GM21390 (cell line): ENCODE measurements around the gene TIMM21.
A peak's percentile ranks its signal among the peaks of the same experiment; 100 is the strongest.

Source experiments
- ATAC-seq: cut with Tn5 transposase; IDR thresholded peaks from one replicate; pipeline ENCODE4 v1.9.1; 2021; ENCODE audit not compliant: unreplicated experiment

Gene TIMM21, protein sequence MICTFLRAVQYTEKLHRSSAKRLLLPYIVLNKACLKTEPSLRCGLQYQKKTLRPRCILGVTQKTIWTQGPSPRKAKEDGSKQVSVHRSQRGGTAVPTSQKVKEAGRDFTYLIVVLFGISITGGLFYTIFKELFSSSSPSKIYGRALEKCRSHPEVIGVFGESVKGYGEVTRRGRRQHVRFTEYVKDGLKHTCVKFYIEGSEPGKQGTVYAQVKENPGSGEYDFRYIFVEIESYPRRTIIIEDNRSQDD

DNA sequence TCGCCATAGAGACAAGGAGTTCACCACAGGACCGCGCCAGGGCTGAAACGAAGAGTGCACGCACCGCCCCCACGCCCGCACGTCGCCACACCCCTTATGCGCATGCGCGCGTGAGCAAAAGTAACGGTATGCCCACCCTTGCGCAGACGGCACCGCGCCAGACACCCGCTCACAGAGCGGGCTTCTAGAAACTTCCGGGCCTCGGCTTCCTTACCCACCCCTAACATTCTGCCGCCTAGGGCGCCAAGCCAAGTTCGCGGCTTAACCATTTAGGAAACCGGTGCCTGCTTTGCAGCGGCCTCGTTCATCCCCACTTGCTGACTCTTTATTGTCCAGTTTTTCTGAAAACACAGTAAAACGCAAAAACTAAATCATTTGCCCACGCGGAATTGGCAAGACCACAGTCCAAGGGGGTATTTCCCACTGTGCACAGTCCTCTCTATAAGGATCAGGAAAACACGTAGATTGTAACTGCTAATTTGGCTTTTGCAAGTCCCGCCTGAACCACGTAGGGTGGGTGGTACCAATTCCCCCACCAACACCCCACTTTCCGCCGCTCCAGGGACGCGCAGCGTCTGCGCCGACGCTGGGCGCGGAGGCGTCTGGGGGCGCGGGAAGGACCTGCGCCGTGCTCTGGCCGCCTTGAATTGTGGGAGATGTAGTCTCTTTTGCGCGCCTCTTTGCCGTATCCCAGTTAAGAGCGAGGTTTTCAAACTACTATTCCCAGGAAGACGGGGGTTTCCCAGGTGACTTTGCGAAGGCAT, at the start of gene TIMM21, which contains the start of gene FBXO15:
Gene TIMM21, plus strand, starts transcription at position 745 of the 764 bp plus-strand sequence. CDS start 286 bp downstream, outside the sequence.
Gene FBXO15, minus strand, starts transcription at position 56 of the 764 bp plus-strand sequence. Its CDS starts 49 bp downstream, at position 7.
- ATAC-seq = peak; percentile 89

DNA sequence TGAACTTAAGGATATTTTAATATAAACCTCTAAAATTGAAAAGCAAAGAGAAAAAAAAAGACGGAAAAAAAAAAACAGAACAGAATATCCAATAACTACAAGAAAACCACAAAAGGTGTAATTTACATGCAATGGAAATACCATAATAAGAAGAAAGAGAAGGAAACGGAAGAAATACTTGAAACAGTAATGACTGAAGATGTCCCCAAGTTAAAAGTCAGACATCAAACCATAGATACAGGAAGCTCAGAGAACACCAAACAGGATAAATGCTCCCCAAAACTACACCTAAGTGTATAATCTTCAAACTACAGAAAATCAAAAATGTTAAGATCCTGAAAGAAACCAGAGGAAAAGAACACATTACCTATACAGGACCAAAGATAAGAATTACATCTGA, 39.9 kb upstream of the TIMM21 start:
- ATAC-seq = no peak

DNA sequence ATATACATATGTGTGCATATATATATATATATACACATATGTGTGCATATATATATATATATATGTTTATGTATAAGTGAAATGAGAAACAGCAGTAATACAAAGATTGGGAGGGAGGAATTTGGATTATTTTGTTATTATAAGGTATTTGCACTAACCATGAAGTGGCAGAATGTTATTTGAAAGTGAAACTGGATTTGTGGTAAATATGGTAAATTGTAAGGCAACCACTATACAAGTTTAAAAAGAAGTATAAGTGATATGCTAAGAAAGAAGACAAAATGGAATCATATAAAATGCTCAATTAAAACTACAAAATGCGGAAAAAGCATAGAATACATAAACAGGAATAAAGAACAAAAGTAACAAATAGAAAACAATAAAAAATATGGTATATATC, 38.2 kb upstream of the TIMM21 start:
- ATAC-seq = no peak

DNA sequence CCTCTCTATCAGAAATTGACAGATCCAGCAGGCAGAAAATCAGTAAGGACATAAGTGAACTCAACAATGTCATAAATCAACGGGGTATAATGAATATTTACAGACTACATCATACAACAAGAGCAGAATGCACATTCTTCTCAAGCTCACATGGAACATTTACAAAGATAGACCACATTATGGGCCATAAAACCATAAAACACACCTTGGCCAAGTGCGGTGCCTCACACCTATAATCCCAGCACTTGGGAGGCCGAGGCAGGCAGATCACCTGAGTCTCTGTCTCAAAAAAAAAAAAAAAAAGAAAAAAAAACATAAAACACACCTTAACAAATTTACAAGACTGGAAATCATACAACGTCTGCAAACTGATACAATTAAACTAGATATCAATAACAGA, 37.3 kb upstream of the TIMM21 start:
- ATAC-seq = no peak

DNA sequence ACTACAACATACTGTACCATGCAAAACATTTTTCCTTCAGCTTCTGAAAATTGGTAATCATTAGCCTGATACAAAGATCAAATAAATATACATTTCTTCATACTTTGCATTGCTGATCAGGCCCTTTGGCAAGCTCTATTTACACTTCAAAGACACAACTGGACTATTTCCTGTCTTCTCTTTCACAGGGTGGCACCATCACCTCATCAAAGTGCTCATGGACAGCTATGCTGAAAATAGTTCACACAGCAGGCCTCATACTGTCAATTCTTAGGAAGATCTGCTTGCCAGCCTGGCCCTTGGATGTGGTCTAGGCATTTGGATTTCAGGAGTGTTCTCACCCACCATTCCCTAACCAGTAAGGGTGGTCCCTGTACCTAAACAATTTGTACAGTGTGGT, 34.6 kb upstream of the TIMM21 start:
- ATAC-seq = no peak

DNA sequence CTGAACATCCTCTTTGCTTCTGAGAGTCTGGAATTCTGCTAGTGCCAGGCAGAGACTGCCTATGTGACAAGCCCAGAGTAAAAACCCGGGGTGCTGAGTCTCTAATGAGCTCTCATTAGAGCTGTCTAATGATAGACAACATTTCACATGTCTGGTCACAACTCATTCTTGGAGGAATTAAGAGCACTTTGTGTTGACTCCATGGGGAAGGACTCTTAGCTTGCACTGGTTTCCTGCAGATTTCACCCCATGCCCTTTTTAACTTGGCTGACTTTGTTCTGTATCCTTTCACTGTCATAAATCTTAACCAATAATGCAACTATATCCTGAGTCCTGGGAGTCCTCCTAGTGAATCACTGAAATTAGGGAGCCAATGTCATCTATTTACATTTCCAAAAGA, 34.2 kb upstream of the TIMM21 start:
- no peak for ATAC-seq

DNA sequence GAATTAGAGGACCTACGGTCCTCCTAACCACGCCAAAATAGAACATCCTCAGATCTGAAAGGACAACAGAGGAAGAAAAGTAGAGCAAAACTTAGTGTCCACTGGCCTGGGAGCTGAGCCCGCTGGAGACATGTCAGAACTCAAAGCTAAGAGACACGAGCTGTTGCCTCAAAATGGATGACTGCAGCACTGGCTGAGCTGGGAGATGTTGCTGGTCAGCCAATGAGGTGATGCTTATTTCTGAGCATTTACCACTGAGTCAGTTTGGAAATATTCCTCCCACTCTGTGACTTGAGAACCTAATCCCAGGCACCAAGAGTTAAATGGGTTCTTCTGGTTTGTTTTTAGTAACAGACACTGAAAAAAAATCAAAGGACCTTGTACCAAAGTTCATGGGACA, 33.3 kb upstream of the TIMM21 start:
- no peak for ATAC-seq

DNA sequence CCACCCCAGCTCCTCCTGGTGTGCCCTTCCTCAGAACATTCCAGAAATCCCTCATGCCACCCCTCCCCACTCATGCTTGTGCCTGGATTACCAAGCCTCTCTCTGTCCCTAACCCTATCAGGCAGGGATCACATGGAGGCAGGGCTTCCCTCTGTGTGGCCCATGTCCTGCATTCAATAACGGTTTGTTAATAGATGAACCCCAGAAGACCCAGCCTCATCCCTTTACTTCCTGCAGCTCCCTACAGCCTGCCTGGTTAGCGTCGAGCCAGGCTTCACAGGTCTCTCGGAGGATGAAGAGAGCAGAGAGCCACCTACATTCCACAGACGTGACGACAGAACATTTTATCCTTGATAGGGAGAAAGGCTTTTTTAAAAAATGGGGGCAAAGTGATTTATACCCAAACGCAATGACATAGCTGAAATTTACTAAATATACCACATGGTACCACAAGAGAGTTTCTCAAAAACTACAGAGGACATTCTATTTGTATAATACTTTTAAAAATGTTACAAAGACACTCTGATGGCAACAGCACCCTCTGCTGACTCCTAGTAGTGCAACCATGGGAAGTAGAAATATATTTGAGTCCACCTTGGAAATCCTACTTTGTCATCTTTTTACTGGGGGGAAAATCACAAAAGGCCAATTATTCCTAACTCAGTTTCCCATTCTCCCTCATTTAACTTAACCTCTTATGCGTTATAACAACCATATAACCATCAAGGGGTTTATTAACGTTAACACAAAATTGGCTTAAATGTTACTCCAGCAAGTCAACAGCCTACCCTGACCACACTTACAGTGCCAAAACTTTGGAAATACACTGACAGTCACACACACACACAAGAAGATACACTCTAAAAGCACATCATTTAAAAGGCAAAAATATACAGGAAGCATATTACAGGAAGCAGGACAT, 31.4 kb upstream of the TIMM21 start:
- no peak for ATAC-seq

DNA sequence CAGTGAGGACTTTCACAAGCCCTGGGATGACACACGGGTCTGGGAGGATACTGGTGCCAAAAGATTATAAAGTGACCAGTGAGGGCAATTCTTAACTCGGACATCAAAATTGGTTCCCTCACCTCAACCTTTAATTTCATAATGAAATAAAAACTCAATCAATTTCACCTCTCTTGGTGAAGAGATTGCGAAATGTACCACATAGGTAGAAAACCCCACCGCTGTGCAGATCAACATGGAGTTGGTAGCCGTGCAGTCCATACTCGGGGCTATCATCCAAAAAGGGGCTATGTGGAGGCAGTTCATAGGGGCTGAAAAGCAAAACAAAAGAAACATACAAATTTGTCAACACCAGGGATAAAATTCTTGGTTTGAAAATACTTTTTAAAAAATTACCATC, 25.1 kb upstream of the TIMM21 start:
- ATAC-seq = no peak

DNA sequence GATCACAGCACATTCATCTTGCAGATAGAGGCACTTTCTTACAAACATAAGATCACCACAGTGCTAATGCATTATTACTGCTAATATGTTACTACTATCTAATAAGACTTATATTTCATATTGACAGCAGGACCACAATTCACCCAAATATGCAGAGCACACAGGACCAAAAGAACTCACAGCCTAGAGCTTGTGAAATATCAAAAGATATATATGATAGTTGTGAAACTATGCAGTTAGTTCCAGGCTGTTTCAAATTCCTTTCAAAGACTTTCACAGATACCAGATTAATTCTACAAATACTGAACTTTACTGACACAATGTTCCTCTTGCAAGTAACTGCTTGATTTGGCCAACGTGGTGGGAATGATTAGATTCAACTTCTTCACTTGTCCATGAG, 23.7 kb upstream of the TIMM21 start:
- ATAC-seq = no peak

DNA sequence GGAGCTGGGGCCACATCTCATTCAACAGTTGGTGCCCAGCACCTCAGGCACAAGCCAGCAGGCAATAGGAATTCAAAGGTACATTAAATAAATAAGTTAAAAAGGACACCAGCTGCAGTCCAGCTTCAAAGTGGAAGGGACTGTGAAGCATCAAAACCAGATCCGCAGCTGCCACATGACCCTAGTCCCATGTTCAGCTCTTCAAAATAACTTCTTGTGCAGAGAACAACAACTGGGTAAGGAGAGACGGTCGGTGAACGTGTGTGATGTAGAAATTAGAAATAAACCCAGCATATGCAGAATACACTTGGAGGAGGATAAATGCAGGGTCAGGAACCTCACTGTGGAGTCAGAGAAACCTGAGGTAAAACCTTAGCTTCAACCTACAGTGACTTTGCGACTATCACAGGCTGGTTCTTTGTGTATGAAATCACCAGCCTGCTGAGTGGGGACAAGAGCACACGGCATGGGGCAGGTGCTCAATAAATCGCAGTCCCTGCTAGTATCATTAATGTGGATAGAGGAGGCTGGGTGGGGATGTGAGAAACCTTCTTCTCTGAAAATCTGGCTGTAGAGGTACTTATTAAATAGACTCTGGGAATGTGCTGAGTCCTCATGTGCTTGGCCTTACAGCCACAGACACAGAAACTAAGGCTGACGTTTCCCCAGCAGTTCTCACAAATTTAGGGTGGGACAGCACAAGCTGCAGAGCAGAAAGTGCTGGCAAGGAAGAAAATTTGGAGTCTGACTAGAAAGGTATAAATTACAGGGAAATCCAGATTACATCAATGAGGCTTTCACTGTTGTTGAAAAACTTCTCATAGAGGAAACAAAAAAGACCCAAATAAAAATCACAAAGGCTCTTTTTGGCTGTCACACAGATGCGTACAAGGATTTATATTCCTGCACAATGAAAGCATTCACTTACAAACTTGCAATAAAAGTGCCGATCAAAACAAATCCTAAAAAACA, 21.4 kb upstream of the TIMM21 start:
- ATAC-seq = no peak

DNA sequence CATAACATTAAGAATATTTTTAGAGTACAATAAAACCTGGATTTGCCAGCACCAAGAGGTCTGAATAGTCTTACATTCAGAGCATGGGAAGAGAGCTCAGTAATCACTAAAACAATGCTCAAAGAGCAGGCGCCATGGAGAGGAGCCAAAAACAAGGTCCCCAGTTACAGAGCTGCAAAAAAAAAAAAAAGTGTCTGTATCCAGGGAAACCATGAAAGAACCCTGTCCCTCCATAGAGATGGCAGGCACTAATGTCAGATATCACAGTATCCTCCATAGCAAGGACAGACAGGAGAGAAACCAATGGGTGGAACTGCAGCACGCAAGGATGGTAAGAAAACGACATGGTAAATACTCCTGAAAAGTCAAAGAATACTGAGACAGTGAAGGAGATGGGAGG, 20.2 kb upstream of the TIMM21 start:
- ATAC-seq = no peak

DNA sequence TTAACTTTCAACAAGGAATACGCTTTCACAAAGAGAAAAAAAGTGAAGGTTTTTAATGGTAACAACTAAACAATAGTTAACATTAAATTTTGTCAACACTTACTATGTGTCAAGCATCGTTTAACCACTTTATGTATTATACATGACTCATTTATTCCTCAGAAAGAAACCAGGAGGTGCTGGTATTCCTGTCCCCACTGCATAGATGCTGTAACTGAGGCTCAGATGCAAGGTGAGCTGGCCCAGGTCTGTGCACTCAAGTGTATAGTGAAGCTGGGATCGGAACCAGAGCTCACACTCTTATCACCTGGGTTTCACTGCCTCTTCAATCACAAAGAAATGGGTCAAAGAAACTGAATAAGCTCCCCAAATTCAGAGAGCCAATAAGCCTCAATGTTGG, 17.2 kb upstream of the TIMM21 start:
- ATAC-seq = no peak

DNA sequence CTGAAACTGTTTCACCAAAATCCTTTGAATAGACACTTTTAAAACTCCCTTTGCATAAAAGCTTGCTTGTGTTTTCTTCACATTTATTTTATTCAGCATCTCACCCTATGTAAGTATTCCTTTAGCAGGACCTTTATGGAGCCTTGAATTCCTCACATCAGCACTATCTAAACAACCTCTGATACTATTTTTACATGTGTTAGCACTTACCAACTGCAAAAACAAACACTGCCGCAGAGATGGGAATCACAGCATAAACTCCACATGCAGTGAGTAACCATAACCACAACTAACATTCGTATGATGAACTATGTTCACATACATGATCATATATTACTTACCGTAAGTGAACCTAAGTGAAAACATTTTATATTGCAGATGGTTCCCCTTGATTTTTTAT, 16.1 kb upstream of the TIMM21 start:
- no peak for ATAC-seq

DNA sequence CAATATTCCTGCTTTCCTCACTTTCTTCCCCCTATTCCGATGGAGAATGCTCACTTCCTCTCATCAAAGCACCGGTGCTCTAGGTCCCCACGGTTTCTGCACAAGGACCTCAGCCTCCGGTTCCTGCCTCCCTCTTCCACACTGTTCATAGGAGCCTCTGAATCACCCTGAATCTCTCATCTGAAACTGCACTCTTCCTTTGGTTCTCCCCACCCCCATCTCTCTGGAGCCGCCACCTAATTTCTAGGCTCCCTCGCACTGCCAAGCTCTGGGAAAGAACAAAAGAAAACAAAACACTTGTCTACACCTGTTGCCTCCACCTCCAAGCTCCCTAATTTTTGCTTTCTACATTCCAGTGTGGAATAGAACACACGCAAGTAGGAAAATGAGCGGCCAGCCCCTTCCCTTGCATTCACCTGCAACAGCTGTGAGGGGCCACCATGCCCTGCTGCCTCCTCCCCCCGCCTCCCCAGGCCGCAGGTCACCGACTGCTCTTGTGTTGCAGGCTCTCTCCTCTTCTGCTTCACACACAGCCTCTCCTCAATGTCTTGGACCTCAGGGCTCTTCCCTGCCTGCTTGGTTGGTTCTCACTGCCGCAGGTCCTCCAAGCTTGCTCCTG, 10.3 kb upstream of the TIMM21 start:
- ATAC-seq = no peak

DNA sequence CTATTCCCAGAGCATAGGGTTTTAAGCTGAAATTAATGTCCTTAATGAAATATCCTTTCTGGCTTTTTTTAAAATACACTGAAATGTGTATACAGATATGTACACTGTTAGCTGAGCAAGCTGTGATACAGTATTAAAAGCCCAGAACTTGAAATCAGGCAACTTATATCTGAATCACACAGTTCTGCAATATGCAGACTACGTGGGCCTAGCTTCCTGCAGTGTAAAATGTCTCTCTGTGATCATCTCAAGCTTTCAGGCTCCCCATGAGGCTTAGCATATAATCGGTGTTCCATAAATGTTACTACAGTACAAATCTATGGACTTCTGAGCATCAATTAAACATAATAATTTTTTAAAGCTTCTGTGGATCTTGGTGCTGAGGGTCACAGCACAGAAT, 8.9 kb upstream of the TIMM21 start:
- no peak for ATAC-seq

DNA sequence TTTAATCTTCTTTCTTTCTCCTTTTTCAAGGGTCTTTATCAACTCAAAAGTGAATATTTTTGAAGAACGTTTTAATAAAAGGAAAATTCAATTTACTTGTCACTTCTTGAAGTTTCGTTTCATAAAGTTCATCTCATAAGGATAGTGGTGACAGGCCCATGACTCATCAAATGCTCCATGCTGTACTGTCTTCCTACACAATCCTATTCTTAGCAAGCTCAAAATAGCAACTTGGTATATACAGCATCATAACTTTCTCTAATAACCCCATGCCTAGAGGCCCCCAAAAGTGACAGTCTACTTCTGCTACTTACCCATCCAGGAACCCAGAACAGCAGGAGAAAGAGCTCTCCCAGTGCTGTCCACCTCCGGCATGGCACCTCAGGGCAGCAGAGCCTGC, 8.4 kb upstream of the TIMM21 start:
- peak; percentile 50 for ATAC-seq

DNA sequence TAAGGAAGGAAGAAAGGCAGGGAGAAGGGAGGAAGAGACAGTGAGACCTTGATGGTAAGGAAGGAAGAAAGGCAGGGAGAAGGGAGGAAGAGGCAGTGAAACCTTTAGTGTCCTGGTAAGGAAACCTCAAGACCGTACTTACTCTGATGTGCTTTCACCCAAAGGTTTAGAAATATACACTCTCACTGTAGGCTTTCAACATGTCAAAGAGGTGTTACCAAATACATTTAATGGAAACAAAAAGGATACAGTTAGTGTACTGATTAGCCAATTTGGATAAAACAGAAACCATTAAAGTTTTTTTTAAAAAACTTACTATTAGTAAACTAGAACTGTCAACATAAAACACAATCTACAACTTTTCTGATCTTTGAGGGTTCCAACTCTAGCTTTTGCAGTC, 7.7 kb upstream of the TIMM21 start:
- no peak for ATAC-seq

DNA sequence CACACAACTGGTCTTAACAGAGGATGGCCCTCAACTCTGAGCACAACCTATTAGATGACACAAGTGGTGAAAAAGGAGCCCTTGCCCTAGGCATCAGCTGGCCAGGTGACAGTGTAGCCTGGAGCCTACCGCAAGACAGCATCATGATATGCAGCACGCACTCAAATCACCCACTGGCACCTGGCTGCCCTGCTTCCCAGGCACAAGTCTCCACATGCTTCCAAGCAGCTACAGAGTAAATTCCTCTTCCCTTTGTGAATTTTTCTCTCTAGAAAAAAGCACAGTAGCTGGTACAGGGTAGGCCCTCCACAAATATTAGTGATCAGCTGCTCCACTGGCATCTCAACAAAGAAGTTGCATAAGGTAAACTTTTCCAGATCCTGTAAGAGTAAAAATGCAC, 6.7 kb upstream of the TIMM21 start:
- ATAC-seq = no peak

DNA sequence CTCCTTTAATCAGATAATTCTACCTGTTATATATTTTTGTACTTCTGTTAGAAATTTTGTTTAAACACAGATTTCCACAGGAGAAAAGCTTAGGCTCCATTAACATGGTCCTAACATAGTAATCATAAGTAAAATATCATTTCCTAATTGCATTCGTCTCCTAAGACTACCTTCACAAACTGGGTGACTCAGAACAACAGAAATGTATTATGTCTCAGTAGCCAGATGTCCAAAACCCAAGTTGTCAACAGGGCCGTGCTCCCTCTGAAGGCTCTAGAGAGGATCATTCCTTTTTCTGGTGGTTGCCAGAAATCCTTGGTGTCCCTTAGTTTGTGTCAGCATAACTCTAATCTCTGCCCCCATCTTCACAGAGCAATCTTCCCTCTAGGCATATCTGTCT, 6.1 kb upstream of the TIMM21 start:
- ATAC-seq = no peak
